Measurements from ENCODE around the gene RHO. TPM values are rescaled to one million over a fixed set of nuclear protein-coding genes. Genes with fewer than 3 reads are reported as not detected.
"Not testable (repeated sequence)": the region's sequence is repeated elsewhere in the genome, so short reads cannot be mapped to it uniquely, and the experiment has no call there.

Gene RHO
- total RNA-seq, 1 experiment from 2014 or later: not detected

DNA sequence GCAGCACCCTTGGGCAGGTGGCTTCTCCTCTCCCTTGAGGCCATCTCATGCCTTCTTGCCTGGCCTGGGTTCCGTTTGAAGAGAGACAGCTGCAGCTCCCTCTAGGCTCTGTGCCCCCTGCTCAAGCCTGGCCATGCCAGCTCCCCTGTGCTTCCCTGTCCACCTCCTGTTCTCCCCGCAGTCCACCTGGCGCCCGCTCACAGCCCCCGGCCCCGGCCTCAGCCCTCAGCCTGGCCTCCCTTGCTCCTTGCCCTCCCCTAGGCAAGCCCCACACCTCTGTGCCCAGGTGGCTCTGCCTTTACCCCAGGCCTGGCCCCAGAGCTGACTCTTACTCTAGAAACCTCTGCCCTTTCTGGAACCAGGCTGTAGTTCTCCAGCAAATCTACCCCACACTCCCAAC is 13.9 kb upstream of the RHO start:
- ATAC-seq (peak; percentile 5; the same call in 1 of the 2 replicates), DNase-seq (ENCODE audit: low read depth, low spot score) (no peak)
- CTCF ChIA-PET: no interaction called here
- TF ChIP-seq, protein P1, sequence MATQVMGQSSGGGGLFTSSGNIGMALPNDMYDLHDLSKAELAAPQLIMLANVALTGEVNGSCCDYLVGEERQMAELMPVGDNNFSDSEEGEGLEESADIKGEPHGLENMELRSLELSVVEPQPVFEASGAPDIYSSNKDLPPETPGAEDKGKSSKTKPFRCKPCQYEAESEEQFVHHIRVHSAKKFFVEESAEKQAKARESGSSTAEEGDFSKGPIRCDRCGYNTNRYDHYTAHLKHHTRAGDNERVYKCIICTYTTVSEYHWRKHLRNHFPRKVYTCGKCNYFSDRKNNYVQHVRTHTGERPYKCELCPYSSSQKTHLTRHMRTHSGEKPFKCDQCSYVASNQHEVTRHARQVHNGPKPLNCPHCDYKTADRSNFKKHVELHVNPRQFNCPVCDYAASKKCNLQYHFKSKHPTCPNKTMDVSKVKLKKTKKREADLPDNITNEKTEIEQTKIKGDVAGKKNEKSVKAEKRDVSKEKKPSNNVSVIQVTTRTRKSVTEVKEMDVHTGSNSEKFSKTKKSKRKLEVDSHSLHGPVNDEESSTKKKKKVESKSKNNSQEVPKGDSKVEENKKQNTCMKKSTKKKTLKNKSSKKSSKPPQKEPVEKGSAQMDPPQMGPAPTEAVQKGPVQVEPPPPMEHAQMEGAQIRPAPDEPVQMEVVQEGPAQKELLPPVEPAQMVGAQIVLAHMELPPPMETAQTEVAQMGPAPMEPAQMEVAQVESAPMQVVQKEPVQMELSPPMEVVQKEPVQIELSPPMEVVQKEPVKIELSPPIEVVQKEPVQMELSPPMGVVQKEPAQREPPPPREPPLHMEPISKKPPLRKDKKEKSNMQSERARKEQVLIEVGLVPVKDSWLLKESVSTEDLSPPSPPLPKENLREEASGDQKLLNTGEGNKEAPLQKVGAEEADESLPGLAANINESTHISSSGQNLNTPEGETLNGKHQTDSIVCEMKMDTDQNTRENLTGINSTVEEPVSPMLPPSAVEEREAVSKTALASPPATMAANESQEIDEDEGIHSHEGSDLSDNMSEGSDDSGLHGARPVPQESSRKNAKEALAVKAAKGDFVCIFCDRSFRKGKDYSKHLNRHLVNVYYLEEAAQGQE (IDR thresholded peaks at IDR 0.05; ENCODE audit: insufficient read depth in 1 of 2, low read depth in 2 of 2, low read length in 1 of 2): no peak
- no peak for TF ChIP-seq SIN3A (IDR thresholded peaks at IDR 0.05; ENCODE audit: borderline replicate concordance, insufficient read depth, low read depth, low read length)
- no peaks in the 10 kb centered on the region for H3K9me3 ChIP-seq (ENCODE audit: control insufficient read depth, insufficient read depth, low read depth, low read length)
- intact Hi-C loops (cut with micrococcal nuclease; ENCODE audit: unreplicated experiment): no loop called here
- BruUV-seq (replicated peaks): no TSS peak
- in situ Hi-C loops (cut with HindIII; ENCODE audit: low pct_unique_long_range_greater_than_20kb, low sequenced_read_pairs): no loop called here
- no peaks in the 10 kb centered on the region for H3K4me1 ChIP-seq (ENCODE audit: control insufficient read depth, insufficient read depth, low read length)
- H3K27me3 ChIP-seq (ENCODE audit: control insufficient read depth, insufficient read depth, low read length): no peaks in the 10 kb centered on the region
- no peaks in the 10 kb centered on the region for H3K36me3 ChIP-seq (ENCODE audit: control insufficient read depth, insufficient read depth, low read length)
- POLR2A ChIA-PET: interaction anchor here (0.6 kb wide), 1 partner anchor 21 kb away, joined by 3 read pairs; no protein-coding TSS in a partner anchor
- H3K27ac ChIP-seq (ENCODE audit: low read length): no peak overlapping the region
- H3K4me3 ChIP-seq (ENCODE audit: low read depth in 2 of 2, low read length in 2 of 2): no peak overlapping the region

DNA sequence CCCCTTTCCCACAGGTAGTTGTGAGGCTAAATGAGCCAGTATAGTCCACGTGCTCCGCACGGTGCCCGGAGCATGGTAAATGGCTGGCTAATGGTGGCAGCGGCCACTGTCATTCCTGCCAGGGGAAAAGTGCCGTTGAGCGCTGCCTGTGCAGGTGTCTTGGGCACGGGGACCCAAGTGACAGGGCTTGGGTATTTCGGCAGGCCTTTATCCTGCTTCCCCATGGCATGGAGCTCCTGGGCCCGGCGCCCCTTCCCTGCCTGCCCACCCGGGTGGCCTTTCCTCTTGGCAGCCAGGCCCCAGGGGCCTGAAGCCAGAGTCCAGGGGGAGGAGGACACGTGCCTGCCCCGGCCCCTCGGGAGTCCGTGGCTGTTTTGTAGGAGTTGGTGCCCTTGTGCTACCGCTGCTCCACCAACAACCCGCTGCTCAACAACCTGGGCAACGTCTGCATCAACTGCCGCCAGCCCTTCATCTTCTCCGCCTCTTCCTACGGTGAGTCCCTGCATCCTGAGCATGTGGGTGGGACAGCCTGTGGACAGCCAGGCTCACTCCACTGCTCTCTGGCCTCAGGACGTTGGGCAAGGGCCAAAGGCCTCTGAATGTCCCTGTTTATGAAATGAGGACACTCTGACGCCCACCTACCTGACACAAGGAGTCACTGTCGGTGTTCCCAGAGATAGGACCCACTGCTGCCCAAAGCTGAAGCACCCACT is 13.2 kb upstream of the RHO start:
- H3K27ac ChIP-seq (ENCODE audit: low read length); intact Hi-C loops (cut with micrococcal nuclease; ENCODE audit: unreplicated experiment); H3K4me3 ChIP-seq (ENCODE audit: low read depth in 2 of 2, low read length in 2 of 2); H3K9me3 ChIP-seq (ENCODE audit: control insufficient read depth, insufficient read depth, low read depth, low read length); CTCF ChIA-PET; H3K36me3 ChIP-seq (ENCODE audit: control insufficient read depth, insufficient read depth, low read length); in situ Hi-C loops (cut with HindIII; ENCODE audit: low pct_unique_long_range_greater_than_20kb, low sequenced_read_pairs); BruUV-seq (replicated peaks); ATAC-seq; POLR2A ChIA-PET; H3K4me1 ChIP-seq (ENCODE audit: control insufficient read depth, insufficient read depth, low read length); DNase-seq (ENCODE audit: low read depth, low spot score); H3K27me3 ChIP-seq (ENCODE audit: control insufficient read depth, insufficient read depth, low read length): not testable (repeated sequence)

DNA sequence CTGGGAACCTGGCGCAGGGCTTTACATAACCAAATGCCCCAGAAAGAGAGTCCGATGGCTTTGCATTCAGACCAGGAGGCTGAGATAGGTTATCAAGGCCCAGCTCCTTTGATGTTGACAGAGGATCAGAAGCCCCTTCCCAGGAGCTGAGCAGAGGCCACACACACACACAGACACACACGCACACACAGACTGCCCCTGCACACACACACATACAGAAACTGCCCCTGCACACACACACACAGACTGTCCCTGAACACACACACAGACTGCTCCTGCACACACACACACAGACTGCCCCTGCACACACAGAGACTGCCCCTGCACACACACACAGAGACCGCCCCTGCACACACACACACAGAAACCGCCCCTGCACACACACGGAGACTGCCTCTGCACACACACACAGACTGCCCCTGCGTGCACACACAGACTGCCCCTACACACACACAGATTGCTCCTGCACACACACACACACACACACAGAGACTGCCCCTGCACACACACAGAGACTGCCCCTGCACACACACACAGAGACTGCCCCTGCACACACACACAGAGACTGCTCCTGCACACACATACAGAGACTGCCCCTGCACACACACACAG is 12.5 kb upstream of the RHO start:
- in situ Hi-C loops (cut with HindIII; ENCODE audit: low pct_unique_long_range_greater_than_20kb, low sequenced_read_pairs); ATAC-seq; H3K9me3 ChIP-seq (ENCODE audit: control insufficient read depth, insufficient read depth, low read depth, low read length); BruUV-seq (replicated peaks); H3K27me3 ChIP-seq (ENCODE audit: control insufficient read depth, insufficient read depth, low read length); H3K27ac ChIP-seq (ENCODE audit: low read length); POLR2A ChIA-PET; intact Hi-C loops (cut with micrococcal nuclease; ENCODE audit: unreplicated experiment); H3K36me3 ChIP-seq (ENCODE audit: control insufficient read depth, insufficient read depth, low read length); H3K4me3 ChIP-seq (ENCODE audit: low read depth in 2 of 2, low read length in 2 of 2); DNase-seq (ENCODE audit: low read depth, low spot score); CTCF ChIA-PET; H3K4me1 ChIP-seq (ENCODE audit: control insufficient read depth, insufficient read depth, low read length): not testable (repeated sequence)

DNA sequence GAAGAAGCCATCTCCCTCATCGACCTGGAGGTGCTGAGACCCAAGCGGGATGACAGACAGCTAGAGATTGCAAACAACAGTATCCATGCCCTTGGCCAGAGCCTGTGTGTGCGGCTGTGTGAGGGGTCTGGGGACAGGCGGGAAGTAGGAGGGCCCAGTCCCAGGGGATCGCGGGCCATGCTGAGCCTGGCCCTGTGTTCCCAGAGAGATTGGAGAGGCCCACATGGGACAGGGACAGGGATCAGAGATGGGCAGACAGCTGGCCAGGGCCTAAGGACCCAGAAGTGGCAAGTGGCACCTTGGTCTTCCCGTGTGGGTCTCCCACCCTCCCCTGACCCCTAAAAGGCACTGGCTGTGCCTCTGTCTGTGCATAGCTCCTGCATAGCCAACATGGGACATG is 10.9 kb upstream of the RHO start:
- Histone ChIP-seq H3K4me3 (ENCODE audit: low read depth in 2 of 2, low read length in 2 of 2) (no peak overlapping the region), H3K9me3 (ENCODE audit: control insufficient read depth, insufficient read depth, low read depth, low read length) (no peaks in the 10 kb centered on the region), H3K27me3 (ENCODE audit: control insufficient read depth, insufficient read depth, low read length) (no peaks in the 10 kb centered on the region), H3K4me1 (ENCODE audit: control insufficient read depth, insufficient read depth, low read length) (no peaks in the 10 kb centered on the region), H3K27ac (ENCODE audit: low read length) (no peak overlapping the region), H3K36me3 (ENCODE audit: control insufficient read depth, insufficient read depth, low read length) (no peaks in the 10 kb centered on the region)
- intact Hi-C loops (cut with micrococcal nuclease; ENCODE audit: unreplicated experiment) (no loop called here), in situ Hi-C loops (cut with HindIII; ENCODE audit: low pct_unique_long_range_greater_than_20kb, low sequenced_read_pairs) (no loop called here)
- POLR2A ChIA-PET: no interaction called here
- no TSS peak for BruUV-seq (replicated peaks)
- CTCF ChIA-PET: no interaction called here
- ATAC-seq: no peak
- no peak for DNase-seq (ENCODE audit: low read depth, low spot score)
- TF ChIP-seq, protein P1 (IDR thresholded peaks at IDR 0.05; ENCODE audit: insufficient read depth in 1 of 2, low read depth in 2 of 2, low read length in 1 of 2): no peak
- no peak for TF ChIP-seq TCF7L2 (IDR thresholded peaks at IDR 0.05; ENCODE audit: low read depth, low read length)
- no peak for TF ChIP-seq POLR2AphosphoS5 (IDR thresholded peaks at IDR 0.05; ENCODE audit: low read depth, low read length)
- TF ChIP-seq SIN3A (IDR thresholded peaks at IDR 0.05; ENCODE audit: borderline replicate concordance, insufficient read depth, low read depth, low read length): no peak
- TF ChIP-seq, protein P2, sequence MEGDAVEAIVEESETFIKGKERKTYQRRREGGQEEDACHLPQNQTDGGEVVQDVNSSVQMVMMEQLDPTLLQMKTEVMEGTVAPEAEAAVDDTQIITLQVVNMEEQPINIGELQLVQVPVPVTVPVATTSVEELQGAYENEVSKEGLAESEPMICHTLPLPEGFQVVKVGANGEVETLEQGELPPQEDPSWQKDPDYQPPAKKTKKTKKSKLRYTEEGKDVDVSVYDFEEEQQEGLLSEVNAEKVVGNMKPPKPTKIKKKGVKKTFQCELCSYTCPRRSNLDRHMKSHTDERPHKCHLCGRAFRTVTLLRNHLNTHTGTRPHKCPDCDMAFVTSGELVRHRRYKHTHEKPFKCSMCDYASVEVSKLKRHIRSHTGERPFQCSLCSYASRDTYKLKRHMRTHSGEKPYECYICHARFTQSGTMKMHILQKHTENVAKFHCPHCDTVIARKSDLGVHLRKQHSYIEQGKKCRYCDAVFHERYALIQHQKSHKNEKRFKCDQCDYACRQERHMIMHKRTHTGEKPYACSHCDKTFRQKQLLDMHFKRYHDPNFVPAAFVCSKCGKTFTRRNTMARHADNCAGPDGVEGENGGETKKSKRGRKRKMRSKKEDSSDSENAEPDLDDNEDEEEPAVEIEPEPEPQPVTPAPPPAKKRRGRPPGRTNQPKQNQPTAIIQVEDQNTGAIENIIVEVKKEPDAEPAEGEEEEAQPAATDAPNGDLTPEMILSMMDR (IDR thresholded peaks at IDR 0.05): no peak

Measured in Panc1 (cell line).